HCT116 (cell line): ENCODE measurements around the gene TANC1. TPM values are rescaled to one million over a fixed set of nuclear protein-coding genes. Genes with fewer than 3 reads are reported as not detected.

Source experiments
- ATAC-seq: fragments of 200-7000 bp; cut with Tn5 transposase; 2 replicates; pipeline ENCODE4 v1.9.1; 2020; ENCODE audit warnings: mild to moderate bottlenecking, moderate library complexity
- BruUV-seq: library from RNA; stranded (reverse); fragments of 400-500 nt; replicated peaks from 2 replicates; lab custom pipeline; 2021; lab: Mats Ljungman, UMichigan
- CTCF ChIA-PET: fragments of 300-600 bp; sonication (Branson Sonifier 250); formaldehyde crosslinking; loops from one replicate; lab custom pipeline; 2021; ENCODE audit warnings: antibody characterized with exemption; lab: Charles Lee
- POLR2A ChIA-PET: fragments of 300-600, 350-600 bp; sonication (Branson Sonifier 250); formaldehyde crosslinking; loops from one replicate; lab custom pipeline; 2021; ENCODE audit warnings: antibody characterized with exemption; lab: Charles Lee
- RAD21 ChIA-PET, 2 experiments: fragments of 300-600 bp; sonication (Branson Sonifier 250); formaldehyde crosslinking; loops; one replicate each; lab custom pipeline; 2023; ENCODE audit warnings: low total read pairs in 2 of 2; ENCODE audit not compliant: uncharacterized antibody in 2 of 2, unreplicated experiment in 2 of 2, low non-redundant PET in 1 of 2; lab: Charles Lee
- DNase-seq: peaks from one replicate; pipeline ENCODE4 v3.0.0-alpha.2; 2010; ENCODE audit warnings: low read depth, low spot score
- H2AFZ ChIP-seq: fragments of 200-600 bp; shearing (Covaris generic), sonication (generic); 2 replicates; pipeline ENCODE4 v1.6.1; 2017; ENCODE audit warnings: low read depth, mixed run types, mixed read lengths, antibody characterized with exemption, low read length; ENCODE audit not compliant: poor library complexity, severe bottlenecking
- H3K27ac ChIP-seq: 2 replicates; pipeline ENCODE4 v1.5.1; 2012; ENCODE audit warnings: low read depth, low read length
- H3K27me3 ChIP-seq: fragments of 200-600 bp; sonication (generic); 2 replicates; pipeline ENCODE4 v1.6.1; 2016; ENCODE audit warnings: mixed run types, low read length, mixed read lengths; ENCODE audit not compliant: insufficient read depth
- H3K36me3 ChIP-seq, 2 experiments: fragments of 200-500 bp in 1 of 2; fragments of 200-600 bp in 1 of 2; sonication (Bioruptor generic) in 1 of 2; sonication (generic) in 1 of 2; 2 replicates each; pipeline versions ENCODE4 v1.5.1 to v1.6.1; 2014 to 2016; ENCODE audit warnings: low read length in 2 of 2, inconsistent platforms in 1 of 2, mixed read lengths in 1 of 2, mixed run types in 1 of 2; ENCODE audit not compliant: insufficient read depth in 2 of 2, control insufficient read depth in 1 of 2
- H3K4me1 ChIP-seq, 2 experiments: fragments of 200-600 bp in 1 of 2; sonication (generic) in 1 of 2; 2 replicates each; pipeline versions ENCODE4 v1.5.1 to v1.6.1; 2012 to 2017; ENCODE audit warnings: low read length in 2 of 2, inconsistent platforms in 1 of 2, mild to moderate bottlenecking in 1 of 2, mixed read lengths in 1 of 2, mixed run types in 1 of 2, moderate library complexity in 1 of 2; ENCODE audit not compliant: insufficient read depth in 2 of 2, control insufficient read depth in 1 of 2
- H3K4me2 ChIP-seq: fragments of 200-600 bp; sonication (generic); 2 replicates; pipeline ENCODE4 v1.6.1; 2017; ENCODE audit warnings: mixed run types, low read length, mixed read lengths
- H3K4me3 ChIP-seq, 2 experiments: fragments of 200-600 bp in 1 of 2; sonication (generic) in 1 of 2; replicated peaks in 1 of 2; 2 replicates each; pipeline ENCODE4 v1.5.1; 2011 to 2016; ENCODE audit warnings: low read length in 2 of 2, control low read depth in 1 of 2, low read depth in 1 of 2, mild to moderate bottlenecking in 1 of 2, mixed read lengths in 1 of 2, mixed run types in 1 of 2
- H3K79me2 ChIP-seq: fragments of 200-600 bp; sonication (generic); 2 replicates; pipeline ENCODE4 v1.6.1; 2017; ENCODE audit warnings: mild to moderate bottlenecking, mixed run types, low read length, moderate library complexity, mixed read lengths; ENCODE audit not compliant: insufficient read depth
- H3K9ac ChIP-seq: fragments of 200-600 bp; sonication (generic); 2 replicates; pipeline ENCODE4 v1.6.1; 2016; ENCODE audit warnings: low read length, mixed read lengths
- H3K9me2 ChIP-seq: fragments of 200-600 bp; sonication (generic), shearing (Covaris generic); 2 replicates; pipeline ENCODE4 v1.6.1; 2017; ENCODE audit warnings: mixed run types, mild to moderate bottlenecking, moderate library complexity; ENCODE audit not compliant: insufficient read depth
- H3K9me3 ChIP-seq, 2 experiments: fragments of 200-500 bp in 1 of 2; fragments of 200-600 bp in 1 of 2; sonication (Bioruptor generic) in 1 of 2; sonication (generic) in 1 of 2; 2 replicates each; pipeline ENCODE4 v1.6.1; 2014 to 2017; ENCODE audit warnings: low read length in 2 of 2, mixed read lengths in 2 of 2, inconsistent platforms in 1 of 2, low read depth in 1 of 2, mild to moderate bottlenecking in 1 of 2, mixed run types in 1 of 2, moderate library complexity in 1 of 2; ENCODE audit not compliant: control insufficient read depth in 1 of 2, insufficient read depth in 1 of 2
- H4K20me1 ChIP-seq: fragments of 200-600 bp; sonication (generic), shearing (Covaris generic); 2 replicates; pipeline ENCODE4 v1.6.1; 2017; ENCODE audit warnings: mixed run types, mild to moderate bottlenecking, moderate library complexity; ENCODE audit not compliant: insufficient read depth
- CTCF ChIP-seq, 3 experiments: fragments of 200-600 bp in 1 of 3; sonication (generic) in 1 of 3; IDR thresholded peaks in 2 of 3; conservative IDR thresholded peaks in 1 of 3; 2 replicates each; pipeline ENCODE4 v1.5.1; 2012 to 2017; ENCODE audit warnings: low read depth in 2 of 3, low read length in 2 of 3, antibody characterized with exemption in 1 of 3, borderline replicate concordance in 1 of 3, control low read depth in 1 of 3, mild to moderate bottlenecking in 1 of 3, mixed read lengths in 1 of 3, mixed run types in 1 of 3, moderate library complexity in 1 of 3; ENCODE audit not compliant: insufficient read depth in 1 of 3
- EGR1 ChIP-seq: IDR thresholded peaks from 2 replicates; pipeline ENCODE4 v1.6.1; 2012; ENCODE audit warnings: low read depth
- EZH2 ChIP-seq: fragments of 200-600 bp; sonication (generic); IDR thresholded peaks from 2 replicates; pipeline ENCODE4 v1.6.1; 2017; ENCODE audit warnings: antibody characterized with exemption, mixed run types
- POLR2A ChIP-seq: IDR thresholded peaks from 2 replicates; pipeline ENCODE4 v1.7.0; 2011; ENCODE audit warnings: borderline replicate concordance; ENCODE audit not compliant: insufficient read depth, insufficient read length; ENCODE audit errors: extremely low read depth
- POLR2AphosphoS5 ChIP-seq: IDR thresholded peaks from 2 replicates; pipeline ENCODE4 v1.6.1; 2011; ENCODE audit warnings: mild to moderate bottlenecking, low read depth, low read length, moderate library complexity
- RAD21 ChIP-seq: IDR thresholded peaks from 2 replicates; pipeline ENCODE4 v1.6.1; 2012; ENCODE audit warnings: low read depth, mild to moderate bottlenecking
- SIN3A ChIP-seq: IDR thresholded peaks from 2 replicates; pipeline ENCODE4 v1.6.1; 2012; ENCODE audit warnings: low read depth
- SP1 ChIP-seq: IDR thresholded peaks from 2 replicates; pipeline ENCODE4 v1.6.1; 2012; ENCODE audit warnings: low read depth
- ZFX ChIP-seq: fragments of 450-650 bp; IDR thresholded peaks from 2 replicates; pipeline ENCODE4 v1.6.1; 2017
- ZNF274 ChIP-seq: fragments of 200-500 bp; sonication (Bioruptor generic); IDR thresholded peaks from 2 replicates; pipeline ENCODE4 v1.6.1; 2014; ENCODE audit warnings: mild to moderate bottlenecking, low read depth, low read length, inconsistent platforms
- intact Hi-C: fragments of 100-400 bp; cut with micrococcal nuclease; formaldehyde crosslinking; loops from 2 replicates; pipeline ENCODE4 v1.10.0; 2022
- total RNA-seq: library from RNA; stranded (reverse); gene quantifications from one replicate; pipeline ENCODE4 v1.2.1, GENCODE V29; 2021; ENCODE audit not compliant: unreplicated experiment

TANC1 gene
- total RNA-seq, 1 experiment from 2014 or later = 15.1 TPM

DNA sequence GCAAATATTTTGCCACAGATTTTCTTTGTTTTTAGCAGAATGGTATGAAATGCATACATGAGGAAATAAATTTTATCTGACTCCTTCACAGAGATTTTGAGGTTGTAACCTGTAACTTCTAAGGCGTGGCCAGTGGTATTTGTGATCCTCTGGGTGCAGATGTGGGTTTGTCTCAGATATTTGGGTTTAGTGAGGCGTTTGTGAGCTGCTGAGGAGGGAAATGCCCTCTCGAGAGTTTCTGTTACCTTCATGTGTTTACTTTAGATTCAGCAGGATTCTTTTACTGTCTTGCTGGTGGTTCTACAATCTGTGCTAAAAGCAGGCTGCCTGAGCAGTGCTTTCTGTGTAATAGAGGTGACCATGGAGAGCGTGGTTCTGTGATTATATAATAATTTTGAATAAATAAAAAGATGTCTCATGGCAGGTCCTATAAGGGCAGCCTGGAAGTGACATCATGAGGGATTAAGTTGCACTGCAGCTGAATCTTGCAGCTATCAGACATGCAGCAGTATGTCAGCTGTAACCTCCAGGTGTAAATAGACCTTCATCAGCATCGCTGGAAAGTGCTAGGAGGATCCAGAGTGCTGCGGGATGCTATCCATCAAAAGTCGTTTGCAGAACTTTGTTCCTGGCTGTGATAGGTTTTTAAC, 34.1 kb downstream of the TANC1 start:
- CTCF ChIA-PET = no interaction called here
- no peak overlapping the region for H2AFZ ChIP-seq

DNA sequence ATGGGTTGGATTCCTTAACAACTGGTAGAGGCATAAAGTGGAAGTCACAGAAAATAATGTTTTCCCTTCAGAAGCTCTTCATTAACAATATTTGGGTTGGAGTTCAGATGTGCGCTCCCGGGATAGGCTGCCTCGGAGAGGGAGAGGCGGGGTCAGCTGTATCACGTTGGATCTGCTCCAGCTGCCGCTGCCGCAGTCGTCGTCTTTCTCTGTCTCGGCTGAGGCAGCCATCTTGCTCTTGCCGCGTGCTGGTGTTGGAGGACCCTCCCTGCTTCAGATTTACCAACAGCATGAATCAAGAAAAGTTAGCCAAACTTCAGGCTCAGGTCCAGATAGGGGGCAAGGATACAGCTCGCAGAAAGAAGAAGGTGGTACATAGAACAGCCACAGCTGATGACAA, 35.1 kb downstream of the TANC1 start:
- POLR2A ChIA-PET = no interaction called here
- H4K20me1 ChIP-seq = no peaks in the 10 kb centered on the region
- DNase-seq = no peak

More for the DNA sequence above, 34.1 kb downstream of the TANC1 start:
- Histone ChIP-seq H3K36me3 (no peaks in the 10 kb centered on the region), H3K4me3 (no peak overlapping the region), H3K9me3 (no peaks in the 10 kb centered on the region; a peak in 1 of 4 replicates), H3K79me2 (no peaks in the 10 kb centered on the region; the same call in 1 of the 2 replicates), H3K27ac (no peak overlapping the region), H3K9ac (no peak overlapping the region), H3K27me3 (no peaks in the 10 kb centered on the region), H3K9me2 (no peaks in the 10 kb centered on the region), H4K20me1 (no peaks in the 10 kb centered on the region), H3K4me1 (no peaks in the 10 kb centered on the region), H3K4me2 (no peak overlapping the region)
- RAD21 ChIA-PET = no interaction called here
- no TSS peak for BruUV-seq
- ATAC-seq (no peak), DNase-seq (no peak)
- intact Hi-C loops = no loop called here
- POLR2A ChIA-PET = no interaction called here
- no peak for TF ChIP-seq EZH2
- TF ChIP-seq SP1 = no peak
- TF ChIP-seq RAD21 = no peak
- no peak for TF ChIP-seq SIN3A
- no peak for TF ChIP-seq EGR1
- TF ChIP-seq ZFX = no peak
- no peak for TF ChIP-seq POLR2AphosphoS5

More for the DNA sequence above, 35.1 kb downstream of the TANC1 start:
- Histone ChIP-seq H3K27me3 (no peaks in the 10 kb centered on the region), H2AFZ (no peak overlapping the region), H3K4me1 (no peaks in the 10 kb centered on the region), H3K4me3 (no peak overlapping the region), H3K79me2 (no peaks in the 10 kb centered on the region; the same call in 1 of the 2 replicates), H3K36me3 (no peaks in the 10 kb centered on the region), H3K9me2 (no peaks in the 10 kb centered on the region), H3K9me3 (no peaks in the 10 kb centered on the region; a peak in 1 of 4 replicates), H3K9ac (no peak overlapping the region), H3K4me2 (no peak overlapping the region), H3K27ac (no peak overlapping the region)
- RAD21 ChIA-PET = no interaction called here
- CTCF ChIA-PET = no interaction called here
- no peak for ATAC-seq
- intact Hi-C loops = no loop called here
- no peak for TF ChIP-seq RAD21
- TF ChIP-seq CTCF (IDR thresholded peaks at IDR 0.05 in 2 of 3, conservative IDR thresholded peaks at IDR 0.05 in 1 of 3; ENCODE audit: borderline replicate concordance in 1 of 3, insufficient read depth in 1 of 3, low read depth in 2 of 3, low read length in 2 of 3) = no peak
- TF ChIP-seq POLR2A = no peak
- TF ChIP-seq ZNF274 = no peak
- no TSS peak for BruUV-seq
